HepG2 (cell line): ENCODE data around the gene SLC35A1.

ENCODE experiments used
- EZH2 ChIP-seq: conservative IDR thresholded peaks from 2 replicates; pipeline ENCODE4 v1.6.1; 2012; ENCODE audit warnings: mild to moderate bottlenecking, low read depth, low read length, moderate library complexity
- HNRNPUL1 ChIP-seq: fragments of 200-400 bp; formaldehyde crosslinking; IDR thresholded peaks from 2 replicates; pipeline ENCODE4 v1.6.1; 2017; ENCODE audit warnings: low read depth, mild to moderate bottlenecking, low read length, moderate library complexity
- JUN ChIP-seq: sonication (generic); formaldehyde crosslinking; IDR thresholded peaks from 2 replicates; pipeline ENCODE4 v1.4.0; 2020; ENCODE audit warnings: mild to moderate bottlenecking, missing genetic modification reagents
- POLR2A ChIP-seq, 2 experiments: IDR thresholded peaks; 2 replicates each; pipeline ENCODE4 v1.6.1; 2011; ENCODE audit warnings: low read depth in 2 of 2, low read length in 2 of 2, mild to moderate bottlenecking in 1 of 2, moderate library complexity in 1 of 2; ENCODE audit not compliant: insufficient read depth in 1 of 2
- SP5 ChIP-seq: IDR thresholded peaks from 2 replicates; pipeline ENCODE4 v1.6.1; 2016; ENCODE audit warnings: low read depth, borderline replicate concordance
- SRSF4 ChIP-seq: fragments of 200-400 bp; formaldehyde crosslinking; IDR thresholded peaks from one replicate; pipeline ENCODE4 v1.6.1; 2018; ENCODE audit warnings: mild to moderate bottlenecking, low read depth, low read length, moderate library complexity; ENCODE audit not compliant: poor library complexity, severe bottlenecking
- ZBTB20 ChIP-seq: sonication (generic); formaldehyde crosslinking; IDR thresholded peaks from 2 replicates; pipeline ENCODE4 v1.8.1; 2023; ENCODE audit warnings: missing genetic modification reagents, low read depth, mild to moderate bottlenecking, borderline replicate concordance
- ZNF644 ChIP-seq: IDR thresholded peaks from 2 replicates; pipeline ENCODE4 v1.6.1; 2016; ENCODE audit warnings: low read depth
- TF ChIP-seq, protein P1 (sequence below): IDR thresholded peaks from 2 replicates; pipeline ENCODE4 v1.6.1; 2016; ENCODE audit warnings: missing compliant biosample characterization, missing genetic modification reagents, borderline replicate concordance
- TF ChIP-seq, protein P2 (sequence below): sonication (generic); formaldehyde crosslinking; conservative IDR thresholded peaks from 2 replicates; pipeline ENCODE4 v1.4.0; 2020; ENCODE audit warnings: missing genetic modification reagents

DNA sequence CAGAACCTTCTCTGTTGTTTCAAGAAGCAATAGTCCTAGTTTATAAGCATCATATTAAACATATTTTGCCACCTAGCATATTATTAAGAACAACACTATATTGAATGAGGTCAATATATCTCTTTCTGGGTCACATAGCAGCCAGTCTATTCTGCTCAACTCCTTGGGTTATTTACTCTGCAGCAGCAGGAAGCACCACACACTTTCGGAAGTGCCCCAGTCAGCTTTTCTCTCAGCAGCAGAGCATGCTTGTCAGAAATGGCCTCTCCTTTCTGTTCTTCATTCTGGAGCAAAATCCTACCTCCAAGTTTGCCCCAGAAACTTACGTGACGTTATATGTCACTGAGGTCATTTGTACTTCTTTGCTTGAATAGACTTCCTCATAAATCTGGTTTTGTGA lies 42.3 kb upstream of the SLC35A1 start:
- TF ChIP-seq POLR2A (IDR thresholded peaks at IDR 0.05; ENCODE audit: insufficient read depth in 1 of 2, low read depth in 2 of 2, low read length in 2 of 2) (no peak), HNRNPUL1 (no peak), EZH2 (no peak), SP5 (CRISPR knock-in tag) (no peak), ZBTB20 (CRISPR knock-in tag) (no peak), JUN (no peak), ZNF644 (no peak), SRSF4 (no peak)
- TF ChIP-seq, protein P1, sequence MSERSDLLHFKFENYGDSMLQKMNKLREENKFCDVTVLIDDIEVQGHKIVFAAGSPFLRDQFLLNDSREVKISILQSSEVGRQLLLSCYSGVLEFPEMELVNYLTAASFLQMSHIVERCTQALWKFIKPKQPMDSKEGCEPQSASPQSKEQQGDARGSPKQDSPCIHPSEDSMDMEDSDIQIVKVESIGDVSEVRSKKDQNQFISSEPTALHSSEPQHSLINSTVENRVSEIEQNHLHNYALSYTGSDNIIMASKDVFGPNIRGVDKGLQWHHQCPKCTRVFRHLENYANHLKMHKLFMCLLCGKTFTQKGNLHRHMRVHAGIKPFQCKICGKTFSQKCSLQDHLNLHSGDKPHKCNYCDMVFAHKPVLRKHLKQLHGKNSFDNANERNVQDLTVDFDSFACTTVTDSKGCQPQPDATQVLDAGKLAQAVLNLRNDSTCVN (CRISPR knock-in tag), result no peak
- TF ChIP-seq, protein P2, sequence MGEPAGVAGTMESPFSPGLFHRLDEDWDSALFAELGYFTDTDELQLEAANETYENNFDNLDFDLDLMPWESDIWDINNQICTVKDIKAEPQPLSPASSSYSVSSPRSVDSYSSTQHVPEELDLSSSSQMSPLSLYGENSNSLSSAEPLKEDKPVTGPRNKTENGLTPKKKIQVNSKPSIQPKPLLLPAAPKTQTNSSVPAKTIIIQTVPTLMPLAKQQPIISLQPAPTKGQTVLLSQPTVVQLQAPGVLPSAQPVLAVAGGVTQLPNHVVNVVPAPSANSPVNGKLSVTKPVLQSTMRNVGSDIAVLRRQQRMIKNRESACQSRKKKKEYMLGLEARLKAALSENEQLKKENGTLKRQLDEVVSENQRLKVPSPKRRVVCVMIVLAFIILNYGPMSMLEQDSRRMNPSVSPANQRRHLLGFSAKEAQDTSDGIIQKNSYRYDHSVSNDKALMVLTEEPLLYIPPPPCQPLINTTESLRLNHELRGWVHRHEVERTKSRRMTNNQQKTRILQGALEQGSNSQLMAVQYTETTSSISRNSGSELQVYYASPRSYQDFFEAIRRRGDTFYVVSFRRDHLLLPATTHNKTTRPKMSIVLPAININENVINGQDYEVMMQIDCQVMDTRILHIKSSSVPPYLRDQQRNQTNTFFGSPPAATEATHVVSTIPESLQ, result no peak
